BLaER1 (cell line): Measurements from ENCODE around the gene TMTC4.
"Not testable (repeated sequence)": the region's sequence is repeated elsewhere in the genome, so short reads cannot be mapped to it uniquely, and the experiment has no call there.

ENCODE experiments used
- H3K27ac ChIP-seq: shearing (Covaris generic); formaldehyde crosslinking; 2 replicates; pipeline ENCODE4 v1.8.1; 2022
- H3K27me3 ChIP-seq: shearing (Covaris generic); formaldehyde crosslinking; 2 replicates; pipeline ENCODE4 v1.8.1; 2022
- H3K36me3 ChIP-seq: shearing (Covaris generic); formaldehyde crosslinking; 2 replicates; pipeline ENCODE4 v1.8.1; 2022
- H3K4me1 ChIP-seq: shearing (Covaris generic); formaldehyde crosslinking; 2 replicates; pipeline ENCODE4 v1.8.1; 2022
- H3K4me2 ChIP-seq: shearing (Covaris generic); formaldehyde crosslinking; 2 replicates; pipeline ENCODE4 v1.8.1; 2022
- H3K4me3 ChIP-seq: shearing (Covaris generic); formaldehyde crosslinking; 2 replicates; pipeline ENCODE4 v1.8.1; 2022
- H3K9ac ChIP-seq: shearing (Covaris generic); formaldehyde crosslinking; 2 replicates; pipeline ENCODE4 v1.8.1; 2022
- H3K9me3 ChIP-seq: shearing (Covaris generic); formaldehyde crosslinking; 2 replicates; pipeline ENCODE4 v1.8.1; 2022
- H4K20me1 ChIP-seq: shearing (Covaris generic); formaldehyde crosslinking; 2 replicates; pipeline ENCODE4 v1.8.1; 2022
- Cebpa-rat ChIP-seq: shearing (Covaris generic); IDR thresholded peaks from 2 replicates; pipeline ENCODE4 v1.8.1; 2022

TMTC4 gene

GRCh38 chr13:100634696-100635095 lies 39.9 kb downstream of the TMTC4 start:
- H3K9me3 ChIP-seq: no peaks in the 10 kb centered on the region
- peaks cover 94% of the 10 kb centered on the region for H3K36me3 ChIP-seq

GRCh38 chr13:100633461-100633860 lies 41.1 kb downstream of the TMTC4 start:
- no peak overlapping the region for H3K27ac ChIP-seq
- no peak overlapping the region for H3K4me2 ChIP-seq
- H4K20me1 ChIP-seq: no peaks in the 10 kb centered on the region
- no peaks in the 10 kb centered on the region for H3K9me3 ChIP-seq
- TF ChIP-seq Cebpa-rat: no peak
- no peak overlapping the region for H3K9ac ChIP-seq
- no peaks in the 10 kb centered on the region for H3K27me3 ChIP-seq
- peaks cover 94% of the 10 kb centered on the region for H3K36me3 ChIP-seq
- H3K4me3 ChIP-seq: no peak overlapping the region
- H3K4me1 ChIP-seq: no peaks in the 10 kb centered on the region

More at GRCh38 chr13:100634696-100635095, 39.9 kb downstream of the TMTC4 start:
- no peak overlapping the region for H3K4me3 ChIP-seq
- no peaks in the 10 kb centered on the region for H3K27me3 ChIP-seq
- H3K27ac ChIP-seq: no peak overlapping the region
- H3K4me2 ChIP-seq: no peak overlapping the region
- H4K20me1 ChIP-seq: no peaks in the 10 kb centered on the region
- no peaks in the 10 kb centered on the region for H3K4me1 ChIP-seq
- H3K9ac ChIP-seq: no peak overlapping the region
- TF ChIP-seq Cebpa-rat: no peak

- H3K4me2 ChIP-seq: no peak overlapping the region
- H3K4me3 ChIP-seq: no peak overlapping the region
- no peaks in the 10 kb centered on the region for H4K20me1 ChIP-seq
- no peak for TF ChIP-seq Cebpa-rat
- no peak overlapping the region for H3K9ac ChIP-seq
- H3K36me3 ChIP-seq: peaks cover 94% of the 10 kb centered on the region
- H3K4me1 ChIP-seq: no peaks in the 10 kb centered on the region
- no peak overlapping the region for H3K27ac ChIP-seq
- no peaks in the 10 kb centered on the region for H3K27me3 ChIP-seq
- H3K9me3 ChIP-seq: no peaks in the 10 kb centered on the region
These were observed 44.0 kb downstream of the TMTC4 start for GRCh38 chr13:100630555-100630954.

GRCh38 chr13:100627120-100627519 lies 47.5 kb downstream of the TMTC4 start:
- Histone ChIP-seq H3K27me3 (no peaks in the 10 kb centered on the region), H3K4me3 (no peak overlapping the region), H4K20me1 (no peaks in the 10 kb centered on the region), H3K36me3 (peaks cover 95% of the 10 kb centered on the region), H3K4me2 (no peak overlapping the region), H3K9ac (no peak overlapping the region), H3K27ac (no peak overlapping the region), H3K4me1 (no peaks in the 10 kb centered on the region), H3K9me3 (peaks cover 22% of the 10 kb centered on the region)
- TF ChIP-seq Cebpa-rat: no peak

GRCh38 chr13:100625447-100625846 lies 49.1 kb downstream of the TMTC4 start:
- Histone ChIP-seq H3K9ac (no peak overlapping the region), H3K4me3 (no peak overlapping the region), H3K4me1 (no peaks in the 10 kb centered on the region), H3K27me3 (no peaks in the 10 kb centered on the region), H3K36me3 (peaks cover 99% of the 10 kb centered on the region), H4K20me1 (no peaks in the 10 kb centered on the region), H3K27ac (no peak overlapping the region), H3K4me2 (no peak overlapping the region), H3K9me3 (peaks cover 39% of the 10 kb centered on the region)
- TF ChIP-seq Cebpa-rat: no peak

- Histone ChIP-seq H3K27ac (no peak overlapping the region), H3K36me3 (peaks cover 73% of the 10 kb centered on the region)
These were observed 53.8 kb downstream of the TMTC4 start for GRCh38 chr13:100620792-100621191.

GRCh38 chr13:100619940-100620339 lies 54.7 kb downstream of the TMTC4 start:
- no peaks in the 10 kb centered on the region for H4K20me1 ChIP-seq
- no peak overlapping the region for H3K4me2 ChIP-seq
- no peak overlapping the region for H3K27ac ChIP-seq
- peaks cover 64% of the 10 kb centered on the region for H3K36me3 ChIP-seq
- H3K9me3 ChIP-seq: peaks cover 63% of the 10 kb centered on the region
- H3K4me1 ChIP-seq: no peaks in the 10 kb centered on the region
- H3K27me3 ChIP-seq: no peaks in the 10 kb centered on the region
- no peak overlapping the region for H3K9ac ChIP-seq
- TF ChIP-seq Cebpa-rat: no peak
- no peak overlapping the region for H3K4me3 ChIP-seq

More at GRCh38 chr13:100620792-100621191, 53.8 kb downstream of the TMTC4 start:
- no peak overlapping the region for H3K4me2 ChIP-seq
- H3K9me3 ChIP-seq: peaks cover 63% of the 10 kb centered on the region
- H3K4me3 ChIP-seq: no peak overlapping the region
- H3K27me3 ChIP-seq: no peaks in the 10 kb centered on the region
- H4K20me1 ChIP-seq: no peaks in the 10 kb centered on the region
- no peak overlapping the region for H3K9ac ChIP-seq
- TF ChIP-seq Cebpa-rat: no peak
- no peaks in the 10 kb centered on the region for H3K4me1 ChIP-seq

- peaks cover 55% of the 10 kb centered on the region for H3K36me3 ChIP-seq
- H3K4me1 ChIP-seq, H3K4me3 ChIP-seq, H3K27ac ChIP-seq, H3K27me3 ChIP-seq, H3K4me2 ChIP-seq, H3K9ac ChIP-seq, H4K20me1 ChIP-seq: not testable (repeated sequence)
- H3K9me3 ChIP-seq: peaks cover 57% of the 10 kb centered on the region
These were observed 55.7 kb downstream of the TMTC4 start for GRCh38 chr13:100618897-100619296.

GRCh38 chr13:100613031-100613430 lies 61.6 kb downstream of the TMTC4 start:
- no peak for TF ChIP-seq Cebpa-rat
- H3K4me1 ChIP-seq: peaks cover 11% of the 10 kb centered on the region
- no peak overlapping the region for H3K4me3 ChIP-seq
- peaks cover 39% of the 10 kb centered on the region for H3K36me3 ChIP-seq
- H3K27me3 ChIP-seq: no peaks in the 10 kb centered on the region
- no peaks in the 10 kb centered on the region for H4K20me1 ChIP-seq
- H3K9me3 ChIP-seq: peaks cover 11% of the 10 kb centered on the region
- H3K9ac ChIP-seq: no peak overlapping the region
- no peak overlapping the region for H3K4me2 ChIP-seq
- no peak overlapping the region for H3K27ac ChIP-seq

- Histone ChIP-seq H3K27me3 (no peaks in the 10 kb centered on the region), H3K4me1 (peaks cover 11% of the 10 kb centered on the region), H3K9ac (no peak overlapping the region), H4K20me1 (no peaks in the 10 kb centered on the region), H3K27ac (no peak overlapping the region), H3K4me2 (no peak overlapping the region), H3K36me3 (peaks cover 47% of the 10 kb centered on the region), H3K9me3 (no peaks in the 10 kb centered on the region), H3K4me3 (no peak overlapping the region)
- TF ChIP-seq Cebpa-rat: no peak
These were observed 62.7 kb downstream of the TMTC4 start for GRCh38 chr13:100611678-100612492.
